ENCODE measurements around the gene CCDC116. TPM values are rescaled to one million over a fixed set of nuclear protein-coding genes. Genes with fewer than 3 reads are reported as not detected.
A peak's percentile ranks its signal among the peaks of the same experiment; 100 is the strongest.

The CCDC116 gene
- total and polyA plus RNA-seq, 10 of the 15 experiments (the other 5 are each of a cell fraction or from before 2014, with no cell fraction given), result 0.04 to 0.18 (median 0.04) TPM; not detected in 6

DNA sequence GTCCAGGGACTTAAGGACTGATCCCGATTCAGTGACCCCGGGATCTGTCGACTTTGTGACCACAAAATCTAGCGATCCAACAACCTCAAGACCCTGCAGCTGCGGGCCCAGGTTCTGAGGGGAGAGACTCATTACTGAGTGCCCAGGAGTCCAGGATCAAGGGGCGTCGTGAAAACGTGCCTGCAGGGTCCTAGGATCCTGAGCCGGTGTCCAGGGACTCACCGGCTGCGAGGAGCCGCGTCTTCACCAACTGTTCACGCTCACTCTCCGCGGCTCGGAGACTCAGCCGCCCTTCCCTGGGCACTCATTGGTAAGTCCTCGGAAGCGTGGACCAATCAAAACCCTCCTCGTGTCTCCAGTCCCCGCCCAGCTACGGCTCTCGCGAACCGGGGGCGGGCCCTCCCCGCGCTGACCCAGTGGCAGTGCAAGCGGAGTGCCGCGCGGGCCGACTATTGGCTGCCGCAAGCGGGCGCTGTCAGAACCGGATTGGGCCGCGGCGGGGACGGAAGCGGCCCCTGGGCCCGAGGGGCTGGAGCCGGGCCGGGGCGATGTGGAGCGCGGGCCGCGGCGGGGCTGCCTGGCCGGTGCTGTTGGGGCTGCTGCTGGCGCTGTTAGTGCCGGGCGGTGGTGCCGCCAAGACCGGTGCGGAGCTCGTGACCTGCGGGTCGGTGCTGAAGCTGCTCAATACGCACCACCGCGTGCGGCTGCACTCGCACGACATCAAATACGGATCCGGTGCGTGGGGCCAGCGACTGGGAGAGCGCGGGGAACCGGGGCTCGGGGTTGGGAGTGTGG is 9.4 kb downstream of the CCDC116 start, which contains the start of gene SDF2L1 (continued):
- TF ChIP-seq, protein P1, sequence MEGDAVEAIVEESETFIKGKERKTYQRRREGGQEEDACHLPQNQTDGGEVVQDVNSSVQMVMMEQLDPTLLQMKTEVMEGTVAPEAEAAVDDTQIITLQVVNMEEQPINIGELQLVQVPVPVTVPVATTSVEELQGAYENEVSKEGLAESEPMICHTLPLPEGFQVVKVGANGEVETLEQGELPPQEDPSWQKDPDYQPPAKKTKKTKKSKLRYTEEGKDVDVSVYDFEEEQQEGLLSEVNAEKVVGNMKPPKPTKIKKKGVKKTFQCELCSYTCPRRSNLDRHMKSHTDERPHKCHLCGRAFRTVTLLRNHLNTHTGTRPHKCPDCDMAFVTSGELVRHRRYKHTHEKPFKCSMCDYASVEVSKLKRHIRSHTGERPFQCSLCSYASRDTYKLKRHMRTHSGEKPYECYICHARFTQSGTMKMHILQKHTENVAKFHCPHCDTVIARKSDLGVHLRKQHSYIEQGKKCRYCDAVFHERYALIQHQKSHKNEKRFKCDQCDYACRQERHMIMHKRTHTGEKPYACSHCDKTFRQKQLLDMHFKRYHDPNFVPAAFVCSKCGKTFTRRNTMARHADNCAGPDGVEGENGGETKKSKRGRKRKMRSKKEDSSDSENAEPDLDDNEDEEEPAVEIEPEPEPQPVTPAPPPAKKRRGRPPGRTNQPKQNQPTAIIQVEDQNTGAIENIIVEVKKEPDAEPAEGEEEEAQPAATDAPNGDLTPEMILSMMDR (IDR thresholded peaks at IDR 0.05 in 2 of 3, conservative IDR thresholded peaks at IDR 0.05 in 1 of 3; ENCODE audit: control insufficient read depth in 2 of 3, extremely low read depth in 1 of 3, insufficient read depth in 1 of 3, low read depth in 3 of 3, low read length in 3 of 3), result no peak
- TF ChIP-seq BRCA1 (IDR thresholded peaks at IDR 0.05; ENCODE audit: low read depth, low read length) (no peak; the same call in 1 of the 2 replicates), ZNF24 (IDR thresholded peaks at IDR 0.05) (no peak), PML (IDR thresholded peaks at IDR 0.05; ENCODE audit: low read length) (no peak), ZNF217 (IDR thresholded peaks at IDR 0.05) (no peak; the same call in 1 of the 2 replicates), POLR2A (IDR thresholded peaks at IDR 0.05; ENCODE audit: low read depth, low read length) (peak; percentile 95), SPI1 (IDR thresholded peaks at IDR 0.05; ENCODE audit: borderline replicate concordance, insufficient read depth, low read depth, low read length) (no peak)
- TF ChIP-seq, protein P2, sequence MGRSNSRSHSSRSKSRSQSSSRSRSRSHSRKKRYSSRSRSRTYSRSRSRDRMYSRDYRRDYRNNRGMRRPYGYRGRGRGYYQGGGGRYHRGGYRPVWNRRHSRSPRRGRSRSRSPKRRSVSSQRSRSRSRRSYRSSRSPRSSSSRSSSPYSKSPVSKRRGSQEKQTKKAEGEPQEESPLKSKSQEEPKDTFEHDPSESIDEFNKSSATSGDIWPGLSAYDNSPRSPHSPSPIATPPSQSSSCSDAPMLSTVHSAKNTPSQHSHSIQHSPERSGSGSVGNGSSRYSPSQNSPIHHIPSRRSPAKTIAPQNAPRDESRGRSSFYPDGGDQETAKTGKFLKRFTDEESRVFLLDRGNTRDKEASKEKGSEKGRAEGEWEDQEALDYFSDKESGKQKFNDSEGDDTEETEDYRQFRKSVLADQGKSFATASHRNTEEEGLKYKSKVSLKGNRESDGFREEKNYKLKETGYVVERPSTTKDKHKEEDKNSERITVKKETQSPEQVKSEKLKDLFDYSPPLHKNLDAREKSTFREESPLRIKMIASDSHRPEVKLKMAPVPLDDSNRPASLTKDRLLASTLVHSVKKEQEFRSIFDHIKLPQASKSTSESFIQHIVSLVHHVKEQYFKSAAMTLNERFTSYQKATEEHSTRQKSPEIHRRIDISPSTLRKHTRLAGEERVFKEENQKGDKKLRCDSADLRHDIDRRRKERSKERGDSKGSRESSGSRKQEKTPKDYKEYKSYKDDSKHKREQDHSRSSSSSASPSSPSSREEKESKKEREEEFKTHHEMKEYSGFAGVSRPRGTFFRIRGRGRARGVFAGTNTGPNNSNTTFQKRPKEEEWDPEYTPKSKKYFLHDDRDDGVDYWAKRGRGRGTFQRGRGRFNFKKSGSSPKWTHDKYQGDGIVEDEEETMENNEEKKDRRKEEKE (IDR thresholded peaks at IDR 0.05), result no peak
